CD14-positive monocyte (primary cell): ENCODE data around the gene SLC6A13. TPM values are rescaled to one million over a fixed set of nuclear protein-coding genes. Genes with fewer than 3 reads are reported as not detected.

Experiments
- DNase-seq, 3 donors: peaks; one replicate each; pipeline ENCODE4 v3.0.0-alpha.2; 2011 to 2022
- H2AFZ ChIP-seq: 2 replicates; pipeline ENCODE4 v1.6.0; 2012; ENCODE audit warnings: mild to moderate bottlenecking, low read depth, low read length, inconsistent platforms; ENCODE audit not compliant: insufficient read depth, poor library complexity, severe bottlenecking
- H3K27ac ChIP-seq, 2 donors: 1 replicate in 1 of 2; 2 replicates in 1 of 2; pipeline ENCODE4 v1.5.1; 2012 to 2013; ENCODE audit warnings: low read length in 2 of 2, control low read depth in 1 of 2, inconsistent platforms in 1 of 2, low read depth in 1 of 2, mild to moderate bottlenecking in 1 of 2
- H3K27me3 ChIP-seq, 2 donors: one replicate each; pipeline versions ENCODE4 v1.6.0 to v1.6.1; 2011 to 2013; ENCODE audit warnings: low read length in 2 of 2; ENCODE audit not compliant: control insufficient read depth in 2 of 2, insufficient read depth in 2 of 2
- H3K36me3 ChIP-seq, 2 donors: replicated peaks in 1 of 2; 1 replicate in 1 of 2; 2 replicates in 1 of 2; pipeline versions ENCODE4 v1.5.1 to v1.6.1; 2012 to 2013; ENCODE audit warnings: low read length in 2 of 2, control low read depth in 1 of 2, inconsistent platforms in 1 of 2, mild to moderate bottlenecking in 1 of 2; ENCODE audit not compliant: insufficient read depth in 2 of 2, control insufficient read depth in 1 of 2
- H3K4me1 ChIP-seq, 2 donors: 1 replicate in 1 of 2; 2 replicates in 1 of 2; pipeline versions ENCODE4 v1.5.1 to v1.6.1; 2012 to 2013; ENCODE audit warnings: low read length in 2 of 2, control low read depth in 1 of 2, inconsistent platforms in 1 of 2, mild to moderate bottlenecking in 1 of 2, moderate library complexity in 1 of 2; ENCODE audit not compliant: insufficient read depth in 2 of 2, control insufficient read depth in 1 of 2
- H3K4me2 ChIP-seq: replicated peaks from 2 replicates; pipeline ENCODE3; 2012; ENCODE audit warnings: low read length, moderate library complexity, mild to moderate bottlenecking; ENCODE audit not compliant: poor library complexity, severe bottlenecking; ENCODE audit errors: extremely low read depth
- H3K4me3 ChIP-seq, 3 experiments: fragments of 200-600 bp in 1 of 3; sonication (generic) in 1 of 3; replicated peaks in 1 of 3; 1 replicate in 2 of 3; 2 replicates in 1 of 3; pipeline ENCODE4 v1.5.1; 2011 to 2013; ENCODE audit warnings: low read length in 3 of 3, mild to moderate bottlenecking in 3 of 3, control low read depth in 2 of 3, low read depth in 2 of 3, inconsistent platforms in 1 of 3, moderate library complexity in 1 of 3
- H3K79me2 ChIP-seq: 2 replicates; pipeline ENCODE4 v1.6.0; 2012; ENCODE audit warnings: mild to moderate bottlenecking, control low read depth, inconsistent platforms, low read length, moderate library complexity; ENCODE audit not compliant: insufficient read depth
- H3K9ac ChIP-seq: 2 replicates; pipeline ENCODE4 v1.6.0; 2017; ENCODE audit warnings: low read length, mild to moderate bottlenecking; ENCODE audit not compliant: insufficient read depth, poor library complexity, severe bottlenecking
- H3K9me3 ChIP-seq, 2 donors: replicated peaks in 1 of 2; 1 replicate in 1 of 2; 2 replicates in 1 of 2; pipeline versions ENCODE4 v1.5.1 to v1.6.1; 2012 to 2013; ENCODE audit warnings: low read length in 2 of 2, control low read depth in 1 of 2; ENCODE audit not compliant: control insufficient read depth in 1 of 2, insufficient read depth in 1 of 2
- H4K20me1 ChIP-seq: 2 replicates; pipeline ENCODE4 v1.6.0; 2012; ENCODE audit warnings: mild to moderate bottlenecking, low read length, control low read depth, moderate library complexity; ENCODE audit not compliant: insufficient read depth
- H3K27ac Mint-ChIP-seq, 7 donors: one replicate each; pipeline ENCODE4 v1.8.0; 2020; ENCODE audit warnings: mild to moderate bottlenecking in 7 of 7, mixed read lengths in 7 of 7, moderate library complexity in 6 of 7, inconsistent platforms in 2 of 7
- H3K27me3 Mint-ChIP-seq, 3 donors: one replicate each; pipeline ENCODE4 v1.8.0; 2021 to 2022; ENCODE audit warnings: low read depth in 3 of 3, mild to moderate bottlenecking in 3 of 3, mixed read lengths in 3 of 3, moderate library complexity in 3 of 3, inconsistent platforms in 1 of 3
- H3K36me3 Mint-ChIP-seq, 2 donors: one replicate each; pipeline ENCODE4 v1.8.0; 2020; ENCODE audit warnings: mixed read lengths in 2 of 2, inconsistent platforms in 1 of 2, mild to moderate bottlenecking in 1 of 2
- H3K4me1 Mint-ChIP-seq: one replicate; pipeline ENCODE4 v1.8.0; 2020; ENCODE audit warnings: mild to moderate bottlenecking, mixed read lengths
- H3K4me3 Mint-ChIP-seq, 2 donors: one replicate each; pipeline ENCODE4 v1.8.0; 2020; ENCODE audit warnings: mild to moderate bottlenecking in 2 of 2, mixed read lengths in 2 of 2, moderate library complexity in 1 of 2
- H3K9me3 Mint-ChIP-seq, 7 donors: one replicate each; pipeline ENCODE4 v1.8.0; 2020 to 2022; ENCODE audit warnings: mixed read lengths in 7 of 7, mild to moderate bottlenecking in 6 of 7, moderate library complexity in 6 of 7, inconsistent platforms in 2 of 7
- WGBS: methylation state at CpG from one replicate; pipeline ENCODE4 v1.1.5; 2013; ENCODE audit warnings: missing lambda C conversion rate; ENCODE audit not compliant: insufficient coverage; 5-methylcytosine and 5-hydroxymethylcytosine counted together
- intact Hi-C, 2 donors: fragments of 100-400 bp; cut with micrococcal nuclease; formaldehyde crosslinking; loops; one replicate each; pipeline versions ENCODE4 v1.15.0 to v1.15.1; 2023
- polyA plus RNA-seq, 3 donors: library from polyadenylated mRNA; depleted of rRNA in 1 of 3; unstranded in 2 of 3; stranded (reverse) in 1 of 3; fragments of 300-500 nt in 2 of 3; fragments of >200 nt in 1 of 3; fragmentation: Illumina TruSeq in 2 of 3; gene quantifications; 1 replicate in 2 of 3; 2 replicates in 1 of 3; pipeline ENCODE4 v1.2.3, GENCODE V29; 2012 to 2021
- TF ChIP-seq, protein P1 (sequence below): fragments of 200-600 bp; IDR thresholded peaks from one replicate; pipeline ENCODE4 v1.8.0; 2022; ENCODE audit warnings: antibody characterized with exemption, mild to moderate bottlenecking

Gene SLC6A13
- polyA plus RNA-seq, 3 donors, result 0.13 TPM; not detected in 2

DNA sequence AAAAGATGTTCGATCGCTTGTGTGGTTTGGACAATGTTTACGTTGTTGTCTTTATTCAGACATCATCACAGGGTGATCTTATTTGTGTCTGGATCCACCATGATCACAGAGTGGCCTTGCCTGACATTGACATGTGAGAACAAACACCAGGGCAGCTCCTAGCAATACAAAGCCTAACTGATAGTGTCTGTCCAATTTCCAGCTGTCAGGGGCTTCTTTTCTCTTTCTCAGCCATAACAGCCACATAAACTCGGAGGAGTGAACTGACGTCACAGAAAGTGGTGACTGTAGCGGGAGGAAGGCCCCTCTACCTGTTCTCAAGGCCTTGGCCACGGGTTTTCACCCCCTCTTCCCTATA lies 5.8 kb upstream of the SLC6A13 start:
- Histone ChIP-seq H3K36me3 (no peaks in the 10 kb centered on the region), H3K4me1 (no peaks in the 10 kb centered on the region), H2AFZ (no peak overlapping the region), H3K27ac (no peak overlapping the region), H3K4me3 (no peak overlapping the region), H4K20me1 (no peaks in the 10 kb centered on the region), H3K4me2 (no peak overlapping the region), H3K79me2 (no peaks in the 10 kb centered on the region), H3K27me3 (peaks cover 0 to 8% of the 10 kb centered on the region in 2 donors), H3K9ac (no peak overlapping the region), H3K9me3 (no peaks in the 10 kb centered on the region)
- Mint-ChIP-seq H3K36me3 (peaks cover 0 to 1% of the 10 kb centered on the region in 2 donors), H3K9me3 (peaks cover 0 to 3% (median 0%) of the 10 kb centered on the region in 7 donors), H3K4me3 (no peak overlapping the region), H3K4me1 (peaks cover 5% of the 10 kb centered on the region), H3K27ac (no peak overlapping the region), H3K27me3 (peaks cover 8 to 29% (median 18%) of the 10 kb centered on the region in 3 donors)
- WGBS, result 77% methylated on average over 7 of the region's 7 CpGs
- no peak for DNase-seq
- TF ChIP-seq, protein P1, sequence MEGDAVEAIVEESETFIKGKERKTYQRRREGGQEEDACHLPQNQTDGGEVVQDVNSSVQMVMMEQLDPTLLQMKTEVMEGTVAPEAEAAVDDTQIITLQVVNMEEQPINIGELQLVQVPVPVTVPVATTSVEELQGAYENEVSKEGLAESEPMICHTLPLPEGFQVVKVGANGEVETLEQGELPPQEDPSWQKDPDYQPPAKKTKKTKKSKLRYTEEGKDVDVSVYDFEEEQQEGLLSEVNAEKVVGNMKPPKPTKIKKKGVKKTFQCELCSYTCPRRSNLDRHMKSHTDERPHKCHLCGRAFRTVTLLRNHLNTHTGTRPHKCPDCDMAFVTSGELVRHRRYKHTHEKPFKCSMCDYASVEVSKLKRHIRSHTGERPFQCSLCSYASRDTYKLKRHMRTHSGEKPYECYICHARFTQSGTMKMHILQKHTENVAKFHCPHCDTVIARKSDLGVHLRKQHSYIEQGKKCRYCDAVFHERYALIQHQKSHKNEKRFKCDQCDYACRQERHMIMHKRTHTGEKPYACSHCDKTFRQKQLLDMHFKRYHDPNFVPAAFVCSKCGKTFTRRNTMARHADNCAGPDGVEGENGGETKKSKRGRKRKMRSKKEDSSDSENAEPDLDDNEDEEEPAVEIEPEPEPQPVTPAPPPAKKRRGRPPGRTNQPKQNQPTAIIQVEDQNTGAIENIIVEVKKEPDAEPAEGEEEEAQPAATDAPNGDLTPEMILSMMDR, result no peak
- intact Hi-C loops, result no loop called here

DNA sequence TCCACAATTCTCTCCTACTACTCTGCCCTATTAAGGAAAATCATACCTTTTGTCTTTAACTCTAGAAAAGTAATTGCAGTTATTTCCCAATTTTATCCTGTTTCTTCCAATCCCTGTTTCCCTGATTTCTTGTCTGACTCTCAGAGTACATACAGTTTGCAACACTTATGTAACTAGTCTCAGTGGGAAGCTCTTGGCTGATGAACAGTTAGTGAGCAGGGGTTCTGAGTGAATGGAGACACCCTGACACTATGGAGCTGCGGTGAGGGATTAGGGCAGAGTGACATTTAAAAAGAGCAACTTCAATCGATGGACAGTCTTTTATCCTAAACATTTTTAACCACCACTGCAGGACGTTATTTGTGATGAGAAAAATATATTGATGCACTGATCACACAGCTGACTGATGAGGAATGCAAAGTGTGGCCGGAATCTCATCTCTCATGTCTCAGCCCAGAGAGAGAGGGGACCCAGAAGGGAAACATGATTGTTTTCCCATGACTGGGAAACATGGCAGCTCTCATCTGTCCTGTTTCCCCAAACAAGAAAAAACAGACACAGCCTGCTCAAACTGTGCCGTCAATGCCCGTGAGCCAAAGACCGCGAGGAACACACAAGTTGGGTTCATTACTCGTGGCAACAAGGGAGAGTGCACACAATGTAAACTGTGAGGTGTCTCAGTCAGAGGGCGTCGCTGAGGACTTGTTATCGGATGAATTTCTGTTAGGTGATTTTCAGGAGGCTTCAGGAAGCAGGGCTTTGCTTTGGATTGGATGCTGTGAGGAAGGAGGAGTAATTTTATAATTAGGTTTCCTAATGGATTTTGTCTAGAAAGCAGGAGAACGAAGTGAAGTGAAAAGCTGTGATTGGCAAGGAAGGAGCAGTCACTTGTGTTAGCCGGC lies 5.2 kb upstream of the SLC6A13 start:
- intact Hi-C loops, result no loop called here
- Histone ChIP-seq H3K9ac (no peak overlapping the region), H4K20me1 (no peaks in the 10 kb centered on the region), H3K27me3 (peaks cover 0 to 8% of the 10 kb centered on the region in 2 donors), H3K36me3 (no peaks in the 10 kb centered on the region), H3K4me1 (no peaks in the 10 kb centered on the region), H3K9me3 (no peaks in the 10 kb centered on the region), H3K4me2 (no peak overlapping the region), H3K4me3 (no peak overlapping the region), H3K79me2 (no peaks in the 10 kb centered on the region), H3K27ac (no peak overlapping the region), H2AFZ (no peak overlapping the region)
- WGBS, result 83% methylated on average over 11 of the region's 14 CpGs
- peaks cover 0 to 1% of the 10 kb centered on the region in 2 donors for H3K36me3 Mint-ChIP-seq
- H3K9me3 Mint-ChIP-seq, result peaks cover 0 to 3% (median 0%) of the 10 kb centered on the region in 7 donors
- peaks cover 5% of the 10 kb centered on the region for H3K4me1 Mint-ChIP-seq
- DNase-seq, result no peak
- no peak overlapping the region for H3K27ac Mint-ChIP-seq
- H3K4me3 Mint-ChIP-seq, result no peak overlapping the region
- H3K27me3 Mint-ChIP-seq, result peaks cover 8 to 30% (median 18%) of the 10 kb centered on the region in 3 donors
- TF ChIP-seq, protein P1, result no peak
